ENCODE data around the gene AOX1.

GRCh38 chr2:200689115-200689514 is 103.3 kb downstream of the AOX1 start:
- no peak for TF ChIP-seq POLR2A (IDR thresholded peaks at IDR 0.05)
- no peak for TF ChIP-seq CTCF (IDR thresholded peaks at IDR 0.05)

Data from uterus (tissue), 2 donors.